Measurements from ENCODE around the gene TIMP3.

The TIMP3 gene

DNA sequence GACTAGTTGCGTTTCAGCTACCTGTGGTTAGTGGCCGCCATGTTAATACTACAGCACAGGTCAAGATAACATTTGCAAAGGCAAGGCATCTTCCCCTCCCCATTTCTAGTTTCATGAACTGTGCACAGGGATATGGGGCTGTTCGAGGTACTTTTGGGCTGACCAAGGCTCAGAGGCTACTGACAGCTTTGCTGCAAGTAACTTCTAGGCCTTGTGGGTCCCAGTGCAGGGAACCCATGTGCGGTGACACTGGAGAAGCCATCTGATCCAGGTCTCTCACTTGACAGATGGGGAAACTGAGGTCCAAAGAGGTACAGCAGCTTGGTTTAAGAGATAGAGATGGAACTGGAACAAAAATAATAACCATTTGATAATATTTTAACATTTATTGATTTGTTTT is 13.6 kb downstream of the TIMP3 start:
- no peak for DNase-seq (ENCODE audit: low read depth, low spot score)
- no peak overlapping the region for H3K4me3 ChIP-seq (ENCODE audit: low read depth, low read length)
- in situ Hi-C loops (cut with HindIII; ENCODE audit: low sequenced_read_pairs): no loop called here
- no peak for TF ChIP-seq CTCF (IDR thresholded peaks at IDR 0.05; ENCODE audit: low read depth, low read length)

DNA sequence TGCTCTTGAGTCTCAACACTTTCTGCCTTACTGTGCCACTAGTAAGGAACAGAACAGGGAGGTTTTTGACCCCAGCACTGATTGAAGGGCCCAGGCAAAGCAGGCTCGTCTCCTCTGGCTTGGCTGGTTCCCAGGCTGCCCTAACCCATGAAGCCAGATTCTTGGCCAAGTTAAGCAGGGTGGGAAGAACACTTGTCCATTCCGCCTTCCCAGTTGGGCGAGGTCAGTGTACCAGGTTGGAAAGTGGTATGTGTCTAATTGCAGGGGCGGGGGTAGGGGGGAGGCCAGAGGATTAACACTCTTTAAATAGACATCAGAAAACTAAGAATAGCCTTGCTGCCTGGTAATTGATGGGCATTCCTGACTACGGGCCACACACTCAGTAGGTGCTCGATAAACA is 14.4 kb downstream of the TIMP3 start:
- in situ Hi-C loops (cut with HindIII; ENCODE audit: low sequenced_read_pairs): no loop called here
- TF ChIP-seq CTCF (IDR thresholded peaks at IDR 0.05; ENCODE audit: low read depth, low read length): no peak
- H3K4me3 ChIP-seq (ENCODE audit: low read depth, low read length): no peak overlapping the region
- no peak for DNase-seq (ENCODE audit: low read depth, low spot score)

DNA sequence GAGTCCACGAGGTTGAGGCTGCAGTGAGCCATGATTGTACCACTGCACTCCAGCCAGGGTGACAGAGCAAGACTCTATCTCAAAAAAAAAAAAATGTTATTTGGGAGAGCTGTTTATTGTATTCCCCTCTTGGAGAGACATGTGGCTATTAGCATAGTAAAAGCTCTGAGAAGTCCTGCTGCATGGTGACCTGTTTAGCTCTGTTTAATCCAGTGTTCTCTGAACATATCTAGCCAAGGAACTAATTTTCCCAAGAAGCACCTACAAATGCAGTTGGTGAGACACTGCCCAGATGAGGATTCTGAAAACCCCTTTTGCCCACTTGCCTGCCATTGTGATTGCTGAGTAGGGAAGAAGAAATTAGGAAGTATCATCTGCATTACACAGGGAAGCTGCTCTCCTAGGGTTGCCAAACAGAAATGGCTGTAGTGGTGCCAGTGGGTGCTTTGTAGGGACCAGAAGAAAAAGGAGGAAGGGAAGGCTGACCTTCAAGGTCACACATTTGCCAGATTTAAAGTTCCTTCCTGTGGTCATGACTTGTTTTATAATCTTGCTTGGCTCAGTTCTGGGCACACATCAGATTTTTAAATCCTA is 15.7 kb downstream of the TIMP3 start:
- in situ Hi-C loops (cut with HindIII; ENCODE audit: low sequenced_read_pairs): no loop called here
- H3K4me3 ChIP-seq (ENCODE audit: low read depth, low read length): no peak overlapping the region
- no peak for TF ChIP-seq CTCF (IDR thresholded peaks at IDR 0.05; ENCODE audit: low read depth, low read length)
- no peak for DNase-seq (ENCODE audit: low read depth, low spot score)

DNA sequence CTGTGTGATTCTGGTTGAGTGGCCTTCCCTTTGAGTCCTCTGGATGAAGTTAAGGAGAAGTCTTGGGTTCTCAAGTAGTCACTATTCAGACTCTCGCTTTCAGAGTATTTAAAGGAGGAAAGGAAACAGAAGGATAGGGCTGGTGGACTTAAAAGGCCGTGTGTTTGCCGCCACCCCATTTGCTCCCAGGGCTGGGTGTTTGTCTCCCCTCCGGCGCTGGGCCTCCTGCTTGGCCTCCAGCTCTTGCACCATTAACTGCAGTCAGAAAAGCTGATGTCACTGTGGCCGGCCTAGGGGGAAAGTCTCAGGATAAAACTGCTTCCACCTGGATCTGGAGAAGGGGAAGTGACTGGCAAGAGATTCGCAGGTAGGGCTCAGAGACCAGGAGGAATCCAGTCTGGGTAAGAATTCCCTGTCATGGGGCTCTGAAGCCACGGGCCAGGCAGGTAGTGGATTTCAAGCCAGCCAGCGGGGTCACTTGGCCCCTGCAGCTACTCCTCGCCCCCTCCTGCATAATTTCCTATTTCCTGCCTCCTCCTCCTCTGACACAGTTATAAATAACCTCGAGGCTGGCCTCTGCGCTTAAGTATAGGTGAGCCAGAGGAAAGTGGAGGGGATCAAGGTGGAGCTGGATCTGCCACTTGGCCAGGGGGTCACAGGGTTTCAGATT is 17.1 kb downstream of the TIMP3 start:
- TF ChIP-seq CTCF (IDR thresholded peaks at IDR 0.05; ENCODE audit: low read depth, low read length): no peak
- no peak overlapping the region for H3K4me3 ChIP-seq (ENCODE audit: low read depth, low read length)
- no peak for DNase-seq (ENCODE audit: low read depth, low spot score)
- in situ Hi-C loops (cut with HindIII; ENCODE audit: low sequenced_read_pairs): no loop called here

DNA sequence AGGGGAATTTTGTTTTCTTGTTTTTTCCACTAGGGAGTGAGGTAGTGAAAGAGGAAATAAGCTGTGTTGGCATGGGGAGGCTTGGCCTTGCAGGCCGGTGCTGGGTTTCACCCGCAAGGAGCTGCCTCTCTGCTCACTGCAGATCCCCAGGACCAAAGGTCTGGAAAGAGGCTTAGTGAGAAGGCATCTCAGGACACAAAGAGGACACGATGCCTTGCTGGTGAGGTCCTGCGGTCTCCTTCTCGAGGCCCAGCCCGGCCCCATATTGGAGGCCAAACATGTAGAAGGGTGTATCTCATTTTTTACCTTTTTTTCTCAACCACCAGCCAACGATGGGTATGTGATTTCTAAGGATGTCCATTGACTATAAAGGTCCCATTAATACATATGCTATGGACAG is 17.6 kb downstream of the TIMP3 start:
- TF ChIP-seq CTCF (IDR thresholded peaks at IDR 0.05; ENCODE audit: low read depth, low read length): no peak
- in situ Hi-C loops (cut with HindIII; ENCODE audit: low sequenced_read_pairs): no loop called here
- no peak overlapping the region for H3K4me3 ChIP-seq (ENCODE audit: low read depth, low read length)
- no peak for DNase-seq (ENCODE audit: low read depth, low spot score)

DNA sequence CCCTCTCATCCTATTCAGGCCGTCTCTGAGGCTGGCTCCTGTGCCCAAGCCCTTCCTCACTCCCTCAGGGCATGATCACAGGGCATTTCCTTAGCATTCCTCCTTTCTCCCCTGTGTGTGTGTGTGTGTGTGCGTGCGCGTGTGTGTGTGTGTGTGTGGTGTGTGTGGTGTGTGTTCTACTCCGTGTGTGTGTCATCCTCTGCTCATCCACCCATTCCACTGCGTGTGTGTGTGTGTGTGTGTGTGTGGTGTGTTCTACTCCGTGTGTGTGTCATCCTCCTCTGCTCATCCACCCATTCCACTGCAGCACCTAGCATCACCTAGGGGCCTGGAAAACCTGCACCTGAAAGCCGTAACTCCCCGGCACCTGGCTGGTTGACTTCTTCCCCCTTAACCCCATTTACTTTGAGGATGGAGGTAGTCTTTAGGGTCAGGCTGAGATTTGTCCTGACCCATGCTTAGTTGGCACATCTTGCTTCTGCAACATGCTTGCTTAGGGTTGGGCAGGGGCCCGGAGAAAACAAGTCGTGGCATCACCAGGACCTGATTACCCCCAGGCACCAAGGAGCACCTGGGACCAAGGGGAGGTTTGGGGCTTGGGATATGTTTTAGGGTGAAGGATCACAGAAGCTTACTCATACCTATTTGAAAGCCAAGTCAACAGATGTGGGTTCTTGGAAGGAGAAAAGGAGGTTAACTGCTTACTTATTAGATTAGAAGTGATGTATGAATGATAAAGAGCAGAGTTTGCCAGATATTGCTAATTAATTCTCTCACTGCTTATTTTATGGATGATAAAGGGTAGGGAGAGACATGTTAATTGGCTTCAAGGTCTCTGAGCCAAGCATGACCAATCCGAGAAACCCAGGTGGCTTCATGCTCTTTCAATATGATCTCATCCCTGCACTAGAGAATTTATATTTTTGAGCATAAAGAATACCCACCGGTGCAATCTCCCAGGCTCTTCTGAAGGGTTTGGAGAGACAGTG is 18.9 kb downstream of the TIMP3 start:
- no peak for DNase-seq (ENCODE audit: low read depth, low spot score)
- H3K4me3 ChIP-seq (ENCODE audit: low read depth, low read length): no peak overlapping the region
- in situ Hi-C loops (cut with HindIII; ENCODE audit: low sequenced_read_pairs): no loop called here
- TF ChIP-seq CTCF (IDR thresholded peaks at IDR 0.05; ENCODE audit: low read depth, low read length): no peak
